Measurements from ENCODE around the gene SIVA1. TPM values are rescaled to one million over a fixed set of nuclear protein-coding genes. Genes with fewer than 3 reads are reported as not detected.

Gene SIVA1
- total RNA-seq, 4 donors from 2014 or later, result 64.6 to 144 (median 115) TPM

- peaks cover 6 to 57% (median 19%) of the 10 kb centered on the region in 4 donors for H3K4me1 ChIP-seq
- peak within 1 kb of the TSS; percentile 66 to 85 (median 75) for H3K4me3 ChIP-seq
- no peaks in the 10 kb centered on the region for H3K27me3 ChIP-seq
- no peaks in the 10 kb centered on the region for H3K9me3 ChIP-seq
- TF ChIP-seq CTCF (IDR thresholded peaks at IDR 0.05), result peak in 2 of 6 experiments; percentile 2 to 5
- TF ChIP-seq POLR2A (IDR thresholded peaks at IDR 0.05), result peak; percentile 63 to 66
- no peaks in the 10 kb centered on the region for H3K36me3 ChIP-seq
- peak within 1 kb of the TSS; percentile 90 to 98 (median 94) for H3K27ac ChIP-seq
- peak; percentile 83 to 94 (median 94) for DNase-seq
Observed at GRCh38 chr14:104800771-104801519, 48.0 kb downstream of the SIVA1 start, which contains the start of gene ZBTB42. ZBTB42 (plus strand) TSS chr14:104801101; CDS start chr14:104801198, 97 bp downstream.

GRCh38 chr14:104801520-104802393 lies 48.8 kb downstream of the SIVA1 start:
- Histone ChIP-seq H3K36me3 (no peaks in the 10 kb centered on the region), H3K9me3 (no peaks in the 10 kb centered on the region), H3K27me3 (no peaks in the 10 kb centered on the region), H3K27ac (peak overlapping the region; percentile 90 to 98 (median 94)), H3K4me1 (peaks cover 6 to 49% (median 15%) of the 10 kb centered on the region in 4 donors), H3K4me3 (peak overlapping the region; percentile 66 to 85 (median 75))
- TF ChIP-seq CTCF (IDR thresholded peaks at IDR 0.05) (no peak), POLR2A (IDR thresholded peaks at IDR 0.05) (no peak)
- no peak for DNase-seq

GRCh38 chr14:104802394-104803184 lies 49.6 kb downstream of the SIVA1 start:
- Histone ChIP-seq H3K4me1 (peaks cover 6 to 41% (median 14%) of the 10 kb centered on the region in 4 donors), H3K27me3 (no peaks in the 10 kb centered on the region), H3K36me3 (no peaks in the 10 kb centered on the region), H3K27ac (no peak overlapping the region), H3K4me3 (no peak overlapping the region), H3K9me3 (no peaks in the 10 kb centered on the region)
- TF ChIP-seq POLR2A (IDR thresholded peaks at IDR 0.05) (no peak), CTCF (IDR thresholded peaks at IDR 0.05) (no peak)
- DNase-seq, result no peak

GRCh38 chr14:104803280-104803911 lies 50.4 kb downstream of the SIVA1 start:
- TF ChIP-seq CTCF (IDR thresholded peaks at IDR 0.05) (no peak), POLR2A (IDR thresholded peaks at IDR 0.05) (no peak)
- Histone ChIP-seq H3K36me3 (no peaks in the 10 kb centered on the region), H3K27me3 (no peaks in the 10 kb centered on the region), H3K27ac (no peak overlapping the region), H3K4me3 (no peak overlapping the region), H3K9me3 (no peaks in the 10 kb centered on the region), H3K4me1 (peaks cover 6 to 35% (median 11%) of the 10 kb centered on the region in 4 donors)
- no peak for DNase-seq
